ENCODE measurements around the gene FLG2. TPM values are rescaled to one million over a fixed set of nuclear protein-coding genes. Genes with fewer than 3 reads are reported as not detected.

Gene FLG2
- polyA plus RNA-seq, 3 donors = not detected

DNA sequence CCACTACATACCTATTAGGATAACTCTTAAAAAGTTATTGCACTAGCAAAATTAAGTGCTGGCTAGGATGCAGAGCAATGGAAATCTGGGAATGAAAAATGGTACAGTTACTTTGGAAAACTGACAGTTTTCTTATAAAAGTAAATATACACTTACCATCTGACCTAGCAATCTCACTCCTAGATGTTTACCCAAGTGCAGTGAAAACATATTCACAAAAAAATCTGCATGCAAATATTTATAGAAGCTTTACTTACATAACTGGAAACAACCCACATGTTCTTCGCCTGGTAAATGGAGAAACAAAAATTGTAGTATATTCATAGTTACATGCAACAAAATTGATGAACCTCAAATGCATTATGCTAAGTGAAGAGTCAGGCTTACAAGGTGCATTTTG, 12.9 kb upstream of the FLG2 start:
- no peaks in the 10 kb centered on the region for H4K20me1 ChIP-seq (ENCODE audit: insufficient read depth, low read length)
- H3K79me2 ChIP-seq (ENCODE audit: insufficient read depth, low read length) = no peaks in the 10 kb centered on the region
- intact Hi-C loops (cut with micrococcal nuclease) = no loop called here
- no peaks in the 10 kb centered on the region for H3K4me1 ChIP-seq (ENCODE audit: control insufficient read depth in 1 of 2, insufficient read depth in 2 of 2, low read length in 2 of 2)
- H3K27ac Mint-ChIP-seq = no peak overlapping the region
- TF ChIP-seq, protein P1, sequence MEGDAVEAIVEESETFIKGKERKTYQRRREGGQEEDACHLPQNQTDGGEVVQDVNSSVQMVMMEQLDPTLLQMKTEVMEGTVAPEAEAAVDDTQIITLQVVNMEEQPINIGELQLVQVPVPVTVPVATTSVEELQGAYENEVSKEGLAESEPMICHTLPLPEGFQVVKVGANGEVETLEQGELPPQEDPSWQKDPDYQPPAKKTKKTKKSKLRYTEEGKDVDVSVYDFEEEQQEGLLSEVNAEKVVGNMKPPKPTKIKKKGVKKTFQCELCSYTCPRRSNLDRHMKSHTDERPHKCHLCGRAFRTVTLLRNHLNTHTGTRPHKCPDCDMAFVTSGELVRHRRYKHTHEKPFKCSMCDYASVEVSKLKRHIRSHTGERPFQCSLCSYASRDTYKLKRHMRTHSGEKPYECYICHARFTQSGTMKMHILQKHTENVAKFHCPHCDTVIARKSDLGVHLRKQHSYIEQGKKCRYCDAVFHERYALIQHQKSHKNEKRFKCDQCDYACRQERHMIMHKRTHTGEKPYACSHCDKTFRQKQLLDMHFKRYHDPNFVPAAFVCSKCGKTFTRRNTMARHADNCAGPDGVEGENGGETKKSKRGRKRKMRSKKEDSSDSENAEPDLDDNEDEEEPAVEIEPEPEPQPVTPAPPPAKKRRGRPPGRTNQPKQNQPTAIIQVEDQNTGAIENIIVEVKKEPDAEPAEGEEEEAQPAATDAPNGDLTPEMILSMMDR (IDR thresholded peaks at IDR 0.05) = no peak
- no peak overlapping the region for H2AFZ ChIP-seq (ENCODE audit: insufficient read depth, low read depth, low read length, poor library complexity, severe bottlenecking)
- H3K27me3 ChIP-seq (ENCODE audit: control insufficient read depth in 2 of 2, insufficient read depth in 2 of 2, low read length in 2 of 2) = peaks cover 0 to 2% of the 10 kb centered on the region in 2 donors
- peaks cover 0 to 13% (median 4%) of the 10 kb centered on the region in 3 donors for H3K27me3 Mint-ChIP-seq (ENCODE audit: low read depth in 3 of 3)
- H3K4me3 Mint-ChIP-seq = no peak overlapping the region
- H3K4me2 ChIP-seq (replicated peaks; ENCODE audit: extremely low read depth, low read length, poor library complexity, severe bottlenecking) = no peak overlapping the region
- no CpG with 5 or more reads among the region's 1 CpG for WGBS (ENCODE audit: insufficient coverage)
- H3K9me3 ChIP-seq (replicated peaks in 1 of 2; ENCODE audit: control insufficient read depth in 1 of 2, insufficient read depth in 1 of 2, low read length in 2 of 2) = peaks cover 0 to 3% of the 10 kb centered on the region in 2 donors
- no peak overlapping the region for H3K4me3 ChIP-seq (replicated peaks in 1 of 3; ENCODE audit: low read depth in 2 of 3, low read length in 3 of 3)
- no peaks in the 10 kb centered on the region for H3K36me3 ChIP-seq (replicated peaks in 1 of 2; ENCODE audit: control insufficient read depth in 1 of 2, insufficient read depth in 2 of 2, low read length in 2 of 2)
- peaks cover 3 to 16% (median 8%) of the 10 kb centered on the region in 7 donors for H3K9me3 Mint-ChIP-seq
- no peaks in the 10 kb centered on the region for H3K36me3 Mint-ChIP-seq
- H3K27ac ChIP-seq (ENCODE audit: low read depth in 1 of 2, low read length in 2 of 2) = no peak overlapping the region
- H3K9ac ChIP-seq (ENCODE audit: insufficient read depth, low read length, poor library complexity, severe bottlenecking) = no peak overlapping the region
- no peak for DNase-seq
- no peaks in the 10 kb centered on the region for H3K4me1 Mint-ChIP-seq

DNA sequence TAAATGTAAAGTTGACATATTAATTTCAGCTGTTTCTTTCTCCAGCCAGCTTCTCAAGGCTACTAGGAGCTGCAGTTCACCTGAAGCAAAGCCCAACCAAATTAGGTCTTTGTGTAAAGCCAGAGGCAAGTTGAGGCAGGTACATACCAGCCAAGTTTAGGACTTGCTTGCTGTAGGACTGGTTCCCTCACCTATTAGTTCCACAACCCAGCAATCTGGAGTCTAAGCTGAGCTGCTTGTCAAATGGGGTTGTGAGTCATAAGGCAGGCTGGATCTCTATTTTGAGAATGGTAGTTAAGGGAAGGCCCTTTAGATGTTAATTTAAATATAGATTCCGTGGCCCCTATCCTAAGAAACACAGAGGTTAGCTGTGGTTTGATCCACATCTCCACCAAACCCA, 7.6 kb upstream of the FLG2 start:
- peaks cover 3% of the 10 kb centered on the region in 2 donors for H3K9me3 ChIP-seq (replicated peaks in 1 of 2; ENCODE audit: control insufficient read depth in 1 of 2, insufficient read depth in 1 of 2, low read length in 2 of 2)
- H3K27me3 Mint-ChIP-seq (ENCODE audit: low read depth in 3 of 3) = peaks cover 0 to 7% (median 5%) of the 10 kb centered on the region in 3 donors
- intact Hi-C loops (cut with micrococcal nuclease) = no loop called here
- H3K4me1 Mint-ChIP-seq = no peaks in the 10 kb centered on the region
- H3K27me3 ChIP-seq (ENCODE audit: control insufficient read depth in 2 of 2, insufficient read depth in 2 of 2, low read length in 2 of 2) = peaks cover 0 to 5% of the 10 kb centered on the region in 2 donors
- H3K4me1 ChIP-seq (ENCODE audit: control insufficient read depth in 1 of 2, insufficient read depth in 2 of 2, low read length in 2 of 2) = no peaks in the 10 kb centered on the region
- H3K4me3 ChIP-seq (replicated peaks in 1 of 3; ENCODE audit: low read depth in 2 of 3, low read length in 3 of 3) = no peak overlapping the region
- H3K9me3 Mint-ChIP-seq = peaks cover 3 to 19% (median 8%) of the 10 kb centered on the region in 7 donors
- H3K79me2 ChIP-seq (ENCODE audit: insufficient read depth, low read length) = no peaks in the 10 kb centered on the region
- no peak overlapping the region for H3K4me2 ChIP-seq (replicated peaks; ENCODE audit: extremely low read depth, low read length, poor library complexity, severe bottlenecking)
- no peak overlapping the region for H3K27ac Mint-ChIP-seq
- no peak overlapping the region for H3K9ac ChIP-seq (ENCODE audit: insufficient read depth, low read length, poor library complexity, severe bottlenecking)
- no peaks in the 10 kb centered on the region for H4K20me1 ChIP-seq (ENCODE audit: insufficient read depth, low read length)
- no peaks in the 10 kb centered on the region for H3K36me3 Mint-ChIP-seq
- no peak overlapping the region for H3K4me3 Mint-ChIP-seq
- H3K36me3 ChIP-seq (replicated peaks in 1 of 2; ENCODE audit: control insufficient read depth in 1 of 2, insufficient read depth in 2 of 2, low read length in 2 of 2) = no peaks in the 10 kb centered on the region
- H2AFZ ChIP-seq (ENCODE audit: insufficient read depth, low read depth, low read length, poor library complexity, severe bottlenecking) = no peak overlapping the region
- no CpG with 5 or more reads among the region's 1 CpG for WGBS (ENCODE audit: insufficient coverage)
- DNase-seq = no peak
- TF ChIP-seq, protein P1 (IDR thresholded peaks at IDR 0.05) = no peak
- H3K27ac ChIP-seq (ENCODE audit: low read depth in 1 of 2, low read length in 2 of 2) = no peak overlapping the region

Data from CD14-positive monocyte (primary cell).